Loucy (cell line): Measurements from ENCODE around the gene CNTNAP2.

Experiments
- H2AFZ ChIP-seq: fragments of 200-600 bp; sonication (generic); 2 replicates; pipeline ENCODE4 v1.6.0; 2016; ENCODE audit warnings: antibody characterized with exemption, mild to moderate bottlenecking, low read length, moderate library complexity
- H3F3A ChIP-seq: fragments of 200-600 bp; 2 replicates; pipeline ENCODE4 v1.6.0; 2016; ENCODE audit warnings: antibody characterized with exemption, low read depth, mild to moderate bottlenecking
- H3K27me3 ChIP-seq: fragments of 200-600 bp; sonication (generic); 2 replicates; pipeline ENCODE4 v1.6.1; 2014; ENCODE audit warnings: low read length, mild to moderate bottlenecking; ENCODE audit not compliant: insufficient read depth, poor library complexity, severe bottlenecking
- H3K36me3 ChIP-seq: fragments of 200-600 bp; sonication (generic); 2 replicates; pipeline ENCODE4 v1.6.1; 2016; ENCODE audit warnings: low read length; ENCODE audit not compliant: insufficient read depth
- H3K4me1 ChIP-seq: fragments of 200-600 bp; sonication (generic); 2 replicates; pipeline ENCODE4 v1.5.1; 2014; ENCODE audit warnings: low read length, mild to moderate bottlenecking; ENCODE audit not compliant: insufficient read depth, poor library complexity, severe bottlenecking
- H3K4me2 ChIP-seq: fragments of 200-600 bp; sonication (generic); 2 replicates; pipeline ENCODE4 v1.6.0; 2014; ENCODE audit warnings: antibody characterized with exemption, low read length, low read depth, mild to moderate bottlenecking; ENCODE audit not compliant: poor library complexity, severe bottlenecking
- H3K4me3 ChIP-seq: fragments of 200-600 bp; sonication (generic); 2 replicates; pipeline ENCODE4 v1.5.1; 2014; ENCODE audit warnings: low read length, mild to moderate bottlenecking, mixed read lengths; ENCODE audit not compliant: poor library complexity, severe bottlenecking
- H3K79me2 ChIP-seq: fragments of 200-600 bp; sonication (generic); 2 replicates; pipeline ENCODE4 v1.6.1; 2014; ENCODE audit warnings: low read length; ENCODE audit not compliant: insufficient read depth
- H3K9ac ChIP-seq: fragments of 200-600 bp; sonication (generic); 2 replicates; pipeline ENCODE4 v1.6.0; 2014; ENCODE audit warnings: mild to moderate bottlenecking, low read depth, low read length, moderate library complexity; ENCODE audit not compliant: poor library complexity, severe bottlenecking
- H3K9me2 ChIP-seq: fragments of 200-600 bp; sonication (generic); replicated peaks from 2 replicates; pipeline ENCODE4 v1.6.1; 2016; ENCODE audit warnings: low read depth, low read length, mixed read lengths
- H3K9me3 ChIP-seq: fragments of 200-600 bp; sonication (generic); 2 replicates; pipeline ENCODE4 v1.6.1; 2014; ENCODE audit warnings: mild to moderate bottlenecking, antibody characterized with exemption, low read length, low read depth; ENCODE audit not compliant: insufficient read depth
- H4K20me1 ChIP-seq: fragments of 200-600 bp; sonication (generic); 2 replicates; pipeline ENCODE4 v1.6.0; 2014; ENCODE audit warnings: antibody characterized with exemption, low read length, mild to moderate bottlenecking; ENCODE audit not compliant: insufficient read depth, poor library complexity, severe bottlenecking
- CTCF ChIP-seq: fragments of 200-600 bp; sonication (generic); conservative IDR thresholded peaks from 2 replicates; pipeline ENCODE4 v1.5.1; 2014; ENCODE audit warnings: mild to moderate bottlenecking, antibody characterized with exemption, low read length
- EZH2phosphoT487 ChIP-seq: fragments of 200-600 bp; IDR thresholded peaks from 2 replicates; pipeline ENCODE4 v1.6.1; 2018; ENCODE audit warnings: antibody characterized with exemption, mild to moderate bottlenecking, moderate library complexity, borderline replicate concordance

The CNTNAP2 gene

GRCh38 chr7:147428075-147428474 is 1311.5 kb downstream of the CNTNAP2 start:
- H3K79me2 ChIP-seq = no peaks in the 10 kb centered on the region
- no peak overlapping the region for H3K4me2 ChIP-seq
- no peaks in the 10 kb centered on the region for H3K27me3 ChIP-seq
- H3F3A ChIP-seq = no peaks in the 10 kb centered on the region
- no peaks in the 10 kb centered on the region for H3K9me2 ChIP-seq
- H4K20me1 ChIP-seq = no peaks in the 10 kb centered on the region
- no peak overlapping the region for H2AFZ ChIP-seq
- H3K9ac ChIP-seq = no peak overlapping the region
- no peaks in the 10 kb centered on the region for H3K36me3 ChIP-seq
- 0 out of 2 replicates have a peak, but pooled peaks cover 4% of the 10 kb centered on the region for H3K9me3 ChIP-seq
- TF ChIP-seq EZH2phosphoT487 (no peak), CTCF (no peak)
- H3K4me1 ChIP-seq = no peaks in the 10 kb centered on the region
- H3K4me3 ChIP-seq = no peak overlapping the region

GRCh38 chr7:147429961-147430360 is 1313.4 kb downstream of the CNTNAP2 start:
- Histone ChIP-seq H3K9me3 (0 out of 2 replicates have a peak, but pooled peaks cover 4% of the 10 kb centered on the region), H3K27me3 (no peaks in the 10 kb centered on the region), H3K9me2 (no peaks in the 10 kb centered on the region)

GRCh38 chr7:147432079-147432478 is 1315.5 kb downstream of the CNTNAP2 start:
- Histone ChIP-seq H3K9me3 (no peaks in the 10 kb centered on the region), H3K9me2 (no peaks in the 10 kb centered on the region), H3K36me3 (no peaks in the 10 kb centered on the region), H3K9ac (no peak overlapping the region), H3F3A (no peaks in the 10 kb centered on the region), H3K4me2 (no peak overlapping the region), H3K4me1 (no peaks in the 10 kb centered on the region), H3K4me3 (no peak overlapping the region), H4K20me1 (no peaks in the 10 kb centered on the region), H2AFZ (no peak overlapping the region), H3K79me2 (no peaks in the 10 kb centered on the region), H3K27me3 (no peaks in the 10 kb centered on the region)
- TF ChIP-seq CTCF = no peak
- no peak for TF ChIP-seq EZH2phosphoT487

More at GRCh38 chr7:147429961-147430360, 1313.4 kb downstream of the CNTNAP2 start:
- Histone ChIP-seq H2AFZ (no peak overlapping the region), H3K4me3 (no peak overlapping the region), H3K36me3 (no peaks in the 10 kb centered on the region), H3K4me2 (no peak overlapping the region), H3K9ac (no peak overlapping the region), H4K20me1 (no peaks in the 10 kb centered on the region), H3K4me1 (no peaks in the 10 kb centered on the region), H3F3A (no peaks in the 10 kb centered on the region), H3K79me2 (no peaks in the 10 kb centered on the region)
- TF ChIP-seq EZH2phosphoT487 (no peak), CTCF (no peak)
